A673 (cell line): ENCODE results near the gene MAST4.

Experiments used
- CTCF ChIP-seq: fragments of 300-800, 200-600 bp; sonication (generic); conservative IDR thresholded peaks from 2 replicates; pipeline ENCODE4 v1.5.1; 2017; ENCODE audit warnings: low read depth, mild to moderate bottlenecking, antibody characterized with exemption, low read length, moderate library complexity, mixed read lengths
- EZH2 ChIP-seq: fragments of 200-600 bp; sonication (generic); IDR thresholded peaks from 2 replicates; pipeline ENCODE4 v1.6.1; 2017; ENCODE audit warnings: borderline replicate concordance, low read depth, mild to moderate bottlenecking, mixed read lengths, antibody characterized with exemption, low read length; ENCODE audit not compliant: poor library complexity, severe bottlenecking

DNA sequence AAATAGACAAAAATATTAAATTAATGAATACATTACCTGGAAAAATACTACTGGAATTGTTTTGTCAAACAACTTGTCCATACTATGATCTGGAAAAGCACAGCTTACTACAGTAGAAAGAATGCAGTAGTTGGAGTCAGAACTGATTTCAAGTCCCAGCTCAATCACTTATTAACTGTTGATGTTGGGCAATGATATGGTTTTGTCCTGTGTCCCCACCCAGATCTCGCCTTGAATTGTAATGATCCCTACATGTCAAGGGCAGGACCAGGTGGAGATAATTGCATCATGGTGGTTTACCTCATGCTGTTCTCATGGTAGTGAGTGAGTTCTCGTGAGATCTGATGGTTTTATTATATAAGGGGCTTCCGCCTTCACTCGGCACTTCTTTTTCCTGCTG is 352.9 kb downstream of the MAST4 start:
- TF ChIP-seq CTCF, result no peak
- TF ChIP-seq EZH2, result no peak
